ENCODE measurements around the gene ATXN1.

DNA sequence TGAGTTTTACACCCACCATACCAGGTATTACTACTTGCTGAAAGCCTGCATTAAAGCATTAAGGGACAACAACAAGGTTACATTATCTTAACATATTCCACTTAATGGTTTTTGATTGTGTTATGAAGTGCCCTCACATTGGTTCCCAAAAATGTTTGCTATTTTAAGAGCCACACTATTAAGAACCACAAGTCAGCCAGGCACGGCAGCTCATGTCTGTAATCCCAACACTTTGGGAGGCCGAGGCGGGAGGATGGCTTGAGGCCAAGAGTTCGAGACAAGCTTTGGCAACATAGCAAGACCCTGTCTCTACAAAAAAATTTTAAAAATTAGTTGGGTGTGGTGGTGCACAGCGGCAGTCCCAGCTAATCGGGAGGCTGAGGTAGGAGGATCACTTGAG, 28.2 kb downstream of the ATXN1 start:
- TF ChIP-seq CTCF (IDR thresholded peaks at IDR 0.05; ENCODE audit: insufficient read depth, low read length, poor library complexity, severe bottlenecking) (no peak), EZH2phosphoT487 (conservative IDR thresholded peaks at IDR 0.05; ENCODE audit: low read length) (no peak)
